B cell (primary cell): ENCODE results near the gene CCDC81.

ENCODE experiments used
- EZH2 ChIP-seq: IDR thresholded peaks from 2 replicates; pipeline ENCODE4 v1.6.1; 2012; ENCODE audit warnings: borderline replicate concordance, low read depth, mild to moderate bottlenecking, moderate library complexity, low read length; ENCODE audit not compliant: insufficient read depth, poor library complexity, severe bottlenecking
- TF ChIP-seq, protein P1 (sequence below): fragments of 200-600 bp; IDR thresholded peaks from one replicate; pipeline ENCODE4 v1.8.0; 2022; ENCODE audit warnings: antibody characterized with exemption, mild to moderate bottlenecking

DNA sequence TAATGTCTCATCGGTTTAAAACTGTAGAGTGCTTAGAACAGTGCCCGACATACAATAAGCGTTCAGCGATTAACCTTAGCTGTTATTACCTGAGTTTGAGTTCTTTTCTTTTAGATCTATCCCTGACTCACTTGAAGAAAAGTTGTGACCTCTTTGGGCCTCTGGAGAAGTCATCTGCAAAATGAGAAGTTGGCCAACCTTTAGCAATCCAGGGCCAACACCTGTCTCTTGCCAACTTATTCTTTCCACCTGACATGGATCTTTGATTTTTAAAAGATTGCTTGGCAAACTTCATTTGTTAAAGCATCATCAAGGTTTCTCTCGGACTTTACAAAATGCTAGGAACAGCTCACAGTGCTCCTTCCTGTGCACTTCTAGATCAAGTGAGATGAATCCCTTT lies 89.3 kb downstream of the CCDC81 start:
- TF ChIP-seq, protein P1, sequence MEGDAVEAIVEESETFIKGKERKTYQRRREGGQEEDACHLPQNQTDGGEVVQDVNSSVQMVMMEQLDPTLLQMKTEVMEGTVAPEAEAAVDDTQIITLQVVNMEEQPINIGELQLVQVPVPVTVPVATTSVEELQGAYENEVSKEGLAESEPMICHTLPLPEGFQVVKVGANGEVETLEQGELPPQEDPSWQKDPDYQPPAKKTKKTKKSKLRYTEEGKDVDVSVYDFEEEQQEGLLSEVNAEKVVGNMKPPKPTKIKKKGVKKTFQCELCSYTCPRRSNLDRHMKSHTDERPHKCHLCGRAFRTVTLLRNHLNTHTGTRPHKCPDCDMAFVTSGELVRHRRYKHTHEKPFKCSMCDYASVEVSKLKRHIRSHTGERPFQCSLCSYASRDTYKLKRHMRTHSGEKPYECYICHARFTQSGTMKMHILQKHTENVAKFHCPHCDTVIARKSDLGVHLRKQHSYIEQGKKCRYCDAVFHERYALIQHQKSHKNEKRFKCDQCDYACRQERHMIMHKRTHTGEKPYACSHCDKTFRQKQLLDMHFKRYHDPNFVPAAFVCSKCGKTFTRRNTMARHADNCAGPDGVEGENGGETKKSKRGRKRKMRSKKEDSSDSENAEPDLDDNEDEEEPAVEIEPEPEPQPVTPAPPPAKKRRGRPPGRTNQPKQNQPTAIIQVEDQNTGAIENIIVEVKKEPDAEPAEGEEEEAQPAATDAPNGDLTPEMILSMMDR, result no peak
- TF ChIP-seq EZH2, result no peak
